GM20431 (cell line): ENCODE results near the gene HDAC10.

Source experiments
- in situ Hi-C: fragments of 300-500 bp; cut with MseI, MboI; formaldehyde crosslinking; loops from one replicate; pipeline ENCODE4 v1.15.0; 2020; ENCODE audit warnings: low sequenced_read_pairs; ENCODE audit not compliant: unreplicated experiment

HDAC10 gene

DNA sequence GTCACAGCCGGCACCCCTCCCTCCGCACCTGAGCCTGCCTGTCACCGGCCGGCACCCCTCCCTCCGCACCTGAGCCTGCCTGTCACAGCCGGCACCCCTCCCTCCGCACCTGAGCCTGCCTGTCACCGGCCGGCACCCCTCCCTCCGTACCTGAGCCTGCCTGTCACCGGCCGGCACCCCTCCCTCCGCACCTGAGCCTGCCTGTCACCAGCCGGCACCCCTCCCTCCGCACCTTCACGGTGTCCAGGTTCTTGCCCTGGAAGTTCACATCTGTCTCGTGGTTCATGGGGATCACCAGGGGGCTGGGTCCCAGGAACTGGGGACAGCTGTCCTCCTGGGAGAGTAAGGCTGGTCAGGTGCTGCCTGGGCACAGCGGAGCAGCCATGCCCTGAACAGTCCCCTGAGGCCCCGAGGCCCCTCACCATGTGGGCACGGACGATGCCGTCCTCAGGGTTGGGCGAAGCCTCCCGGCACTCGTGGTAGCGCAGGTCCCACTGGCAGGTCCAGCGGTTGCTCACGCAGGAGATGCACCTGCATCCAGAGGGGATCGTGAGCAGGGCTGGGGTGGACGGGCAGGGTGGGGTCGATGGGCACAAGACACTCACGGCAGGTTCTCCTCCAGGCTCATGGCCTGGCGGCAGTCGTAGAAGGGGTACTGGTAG lies 34.6 kb upstream of the HDAC10 start:
- in situ Hi-C loops: no loop called here

DNA sequence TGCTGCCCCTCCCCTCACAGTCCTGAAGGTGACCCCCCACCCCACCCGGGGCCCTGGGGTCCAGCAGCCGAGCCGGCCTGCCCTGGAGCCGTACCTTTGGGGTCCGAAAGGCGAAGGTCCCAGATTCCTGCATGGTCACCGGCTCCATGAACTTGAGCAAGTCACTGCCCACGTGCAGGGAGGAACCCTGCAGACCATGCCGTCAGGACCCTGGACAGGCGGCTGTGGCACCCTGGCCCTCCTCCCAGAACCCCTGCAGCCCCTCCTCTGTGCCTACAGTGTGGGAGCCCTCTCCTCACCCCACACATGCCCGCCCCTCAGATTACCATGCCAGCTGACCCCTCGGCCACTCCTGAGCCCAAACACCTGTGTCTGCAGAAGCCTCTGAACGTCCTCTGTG lies 33.4 kb upstream of the HDAC10 start:
- in situ Hi-C loops: no loop called here

DNA sequence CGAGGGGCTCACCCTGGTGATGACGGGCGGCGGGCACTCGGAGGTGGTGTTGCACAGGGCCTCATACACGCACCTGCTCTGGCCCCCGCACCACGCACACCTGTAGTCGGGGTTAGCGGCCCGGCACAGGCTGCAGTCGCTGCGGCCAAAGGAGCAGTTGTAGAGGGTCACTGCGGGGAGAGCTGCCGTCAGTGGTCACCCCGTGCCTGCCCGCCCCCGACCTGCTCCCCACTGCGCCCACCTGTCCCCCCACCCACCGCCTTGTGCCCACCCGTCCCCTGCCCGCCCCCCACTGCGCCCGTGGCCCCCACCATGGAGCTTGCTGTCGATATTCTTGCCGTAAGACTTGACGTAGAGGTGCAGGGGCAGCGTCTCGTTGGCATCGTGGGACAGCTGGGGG lies 32.8 kb upstream of the HDAC10 start:
- in situ Hi-C loops: no loop called here

DNA sequence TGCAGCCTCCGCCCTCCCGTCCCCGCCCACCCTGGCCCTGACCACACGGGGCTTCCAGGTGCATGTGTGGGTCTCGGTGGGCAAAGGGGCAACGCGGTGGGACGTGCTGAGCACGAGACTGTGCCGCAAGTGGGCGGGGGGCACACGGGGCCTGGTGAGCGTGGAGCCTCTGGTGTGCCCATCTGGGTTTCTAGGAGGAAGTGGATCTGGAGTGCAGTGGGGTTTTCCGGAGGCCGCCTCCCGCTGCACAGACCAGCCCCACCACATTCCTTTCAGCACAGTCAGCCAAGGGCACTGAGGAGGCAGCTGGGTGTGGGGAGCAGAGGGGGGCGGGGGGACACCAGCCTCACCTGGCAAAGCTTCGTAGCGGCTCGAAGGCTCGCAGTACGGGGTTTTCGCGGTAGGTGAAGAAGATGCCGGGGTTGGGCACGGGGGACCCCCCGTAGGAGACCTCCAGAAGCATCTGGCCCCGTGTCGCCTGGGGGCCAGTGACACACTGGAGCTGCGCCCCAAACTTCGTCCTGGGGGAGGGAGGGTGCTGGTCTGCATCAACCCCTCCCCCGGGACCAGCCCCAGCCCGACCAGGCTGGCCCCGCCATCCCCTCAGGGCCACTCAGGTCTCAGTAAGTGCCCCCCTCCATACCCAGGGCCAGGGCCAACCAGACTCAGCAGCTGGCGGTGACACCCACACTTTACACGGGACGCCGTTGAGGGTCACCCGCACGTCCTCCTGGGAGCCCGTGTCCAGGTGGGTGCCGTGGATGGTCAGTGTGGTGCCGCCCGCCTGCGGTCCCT lies 31.5 kb upstream of the HDAC10 start:
- in situ Hi-C loops: no loop called here

DNA sequence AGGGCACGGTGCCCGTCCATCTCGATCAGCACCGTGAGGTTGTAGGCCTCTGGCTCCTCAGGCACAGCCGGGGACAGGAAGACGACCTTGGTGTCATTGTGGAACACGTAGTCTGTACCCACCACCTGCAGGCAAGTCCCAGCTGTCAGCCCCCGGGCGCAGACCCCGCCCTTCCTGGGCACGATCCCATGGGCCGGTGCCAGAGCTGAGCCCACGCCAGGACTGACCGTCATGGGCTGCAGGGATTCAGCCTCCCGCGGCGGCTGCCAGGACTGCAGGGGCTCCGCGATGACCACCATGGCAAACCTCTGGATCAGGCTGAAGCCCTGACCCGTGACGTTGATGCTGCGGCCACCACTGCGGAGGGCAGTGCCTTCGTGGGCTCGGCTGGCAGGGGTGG lies 30.9 kb upstream of the HDAC10 start:
- in situ Hi-C loops: no loop called here

DNA sequence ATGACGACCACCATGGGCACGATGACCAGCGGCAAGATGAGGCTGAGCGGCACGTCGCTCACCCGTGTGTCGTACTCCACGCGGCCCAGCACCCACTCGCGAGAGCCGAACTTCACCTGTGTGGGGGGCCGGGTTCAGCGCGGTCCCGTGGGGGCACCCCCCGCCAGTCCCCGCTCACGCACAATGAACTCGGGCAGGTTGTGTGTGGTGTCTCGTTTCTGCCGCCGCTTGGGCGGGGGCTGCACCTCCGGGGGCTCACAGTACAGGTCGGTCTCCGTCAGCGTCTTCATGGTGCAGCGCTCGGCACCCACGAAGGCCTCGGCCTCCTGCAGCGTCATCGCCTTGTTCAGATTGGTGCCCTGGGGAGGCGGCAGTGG lies 30.3 kb upstream of the HDAC10 start:
- in situ Hi-C loops: no loop called here

DNA sequence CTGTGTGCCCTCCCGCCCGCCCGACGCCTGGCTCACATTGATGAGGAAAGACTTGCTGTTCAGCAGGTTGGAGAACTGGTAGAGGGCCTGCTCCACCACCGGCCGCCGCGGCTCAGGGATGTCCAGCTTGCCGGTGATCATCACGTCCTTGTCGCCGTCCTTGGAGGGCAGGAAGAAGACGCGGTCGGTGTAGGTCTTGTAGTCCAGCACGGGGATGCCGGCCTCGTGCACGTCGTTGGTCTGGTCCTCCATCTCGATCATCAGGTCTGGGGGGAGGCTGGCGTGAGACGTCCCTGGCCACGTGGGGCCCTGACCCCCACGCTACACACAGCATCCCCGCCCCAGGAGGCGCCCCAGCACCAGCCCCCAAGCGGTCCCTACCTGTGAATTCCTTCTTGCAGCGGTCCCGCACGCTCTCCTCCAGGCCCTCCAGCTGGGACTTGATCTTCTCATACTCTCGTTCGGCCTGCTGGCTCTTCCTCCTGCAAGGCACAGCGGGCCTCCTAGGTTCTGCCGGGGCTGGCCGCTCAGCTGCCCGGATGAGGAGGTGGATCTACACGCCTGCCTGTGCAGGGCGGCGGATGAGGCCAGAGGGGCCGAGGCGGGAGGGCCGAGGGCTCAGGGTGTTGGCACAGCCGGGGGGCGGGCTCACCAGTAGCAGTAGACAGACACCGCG lies 29.8 kb upstream of the HDAC10 start:
- in situ Hi-C loops: no loop called here

DNA sequence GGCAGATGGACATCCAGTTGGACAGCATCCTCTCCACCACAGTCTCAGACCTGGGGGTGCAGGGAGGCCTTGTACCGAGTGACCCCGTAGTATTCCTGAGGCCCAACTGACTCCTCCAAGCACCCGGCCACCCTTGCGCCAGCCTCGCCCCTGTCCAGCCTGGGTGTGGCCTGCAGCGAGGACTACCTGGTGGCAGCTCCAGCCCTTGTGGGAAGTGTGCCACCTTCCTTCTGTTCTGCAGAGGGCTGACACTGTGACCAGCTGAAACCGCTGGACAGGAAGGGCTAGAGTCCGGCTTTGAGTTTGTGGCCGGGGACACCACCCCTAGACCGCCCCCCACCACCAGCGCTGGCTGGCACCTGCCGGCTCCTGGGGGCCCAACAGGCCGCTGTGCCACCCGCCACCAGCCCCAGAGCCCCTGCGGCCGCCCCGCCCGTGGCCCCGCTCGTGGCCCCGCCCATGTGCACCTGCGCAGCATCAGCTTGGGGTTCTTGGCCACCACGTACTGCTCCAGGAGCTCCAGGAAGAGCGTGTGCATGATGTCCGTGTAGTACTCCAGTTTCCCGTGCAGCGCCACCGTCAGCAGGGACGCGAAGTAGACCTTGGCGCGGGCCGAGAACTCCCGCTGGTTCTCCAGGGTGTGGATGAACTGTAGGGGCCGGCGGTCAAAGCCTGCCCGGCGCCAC lies 29.1 kb upstream of the HDAC10 start:
- in situ Hi-C loops: no loop called here

DNA sequence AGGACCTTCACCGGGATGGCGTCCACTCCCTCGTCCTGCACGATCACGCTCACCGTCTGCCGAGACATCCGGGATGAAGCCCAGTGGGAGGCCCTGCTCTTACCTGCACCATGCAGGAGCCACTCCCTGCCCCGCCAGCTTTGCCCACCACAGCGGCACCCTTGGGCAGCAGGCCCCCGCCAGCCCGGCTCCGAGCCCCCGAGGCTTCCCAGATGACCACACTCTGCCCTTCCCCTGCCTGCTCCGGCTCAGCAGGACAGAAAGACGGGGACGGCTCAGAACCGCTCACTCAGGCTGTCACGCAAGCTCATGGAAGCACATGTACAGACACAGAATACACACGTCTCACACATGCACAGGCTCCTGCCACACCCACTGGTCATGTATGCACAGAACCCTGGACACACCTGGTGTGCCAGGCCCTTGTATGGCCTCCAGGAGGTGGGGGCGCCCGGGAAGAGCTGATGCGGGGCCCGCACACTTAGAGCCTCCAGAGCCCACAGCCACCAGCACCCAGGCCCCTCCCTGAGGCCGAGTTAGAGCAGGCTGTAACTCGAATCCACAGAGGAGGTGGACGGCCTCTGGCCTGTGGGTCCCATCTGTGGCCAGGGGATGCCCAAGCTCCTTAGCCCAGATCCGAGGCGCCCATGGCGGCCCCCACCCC lies 28.0 kb upstream of the HDAC10 start:
- in situ Hi-C loops: loop anchor here (10.0 kb wide), 1 partner anchor 46 kb away; the partner anchor contains the start of gene DENND6B

DNA sequence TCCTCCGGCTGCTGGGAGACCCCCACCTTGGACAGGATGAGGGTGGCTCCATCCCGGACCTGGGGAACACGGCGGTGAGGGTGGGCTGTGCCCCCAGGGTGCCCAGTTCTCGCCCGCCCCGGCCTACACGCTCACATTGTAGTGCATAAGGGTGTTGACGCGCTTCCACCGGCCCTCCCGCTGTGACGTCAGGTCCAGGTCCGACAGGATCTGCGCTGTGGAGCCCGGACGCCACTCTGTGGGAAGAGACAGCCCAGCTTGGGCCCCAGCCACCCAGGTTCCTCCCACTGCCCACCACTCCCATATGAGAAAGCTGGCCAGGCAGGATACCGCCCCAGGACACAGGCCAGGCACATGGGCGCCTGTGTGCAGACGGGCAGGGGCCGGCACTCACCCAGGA lies 27.4 kb upstream of the HDAC10 start:
- in situ Hi-C loops: loop anchor here (10.0 kb wide), 1 partner anchor 46 kb away; the partner anchor contains the start of gene DENND6B

DNA sequence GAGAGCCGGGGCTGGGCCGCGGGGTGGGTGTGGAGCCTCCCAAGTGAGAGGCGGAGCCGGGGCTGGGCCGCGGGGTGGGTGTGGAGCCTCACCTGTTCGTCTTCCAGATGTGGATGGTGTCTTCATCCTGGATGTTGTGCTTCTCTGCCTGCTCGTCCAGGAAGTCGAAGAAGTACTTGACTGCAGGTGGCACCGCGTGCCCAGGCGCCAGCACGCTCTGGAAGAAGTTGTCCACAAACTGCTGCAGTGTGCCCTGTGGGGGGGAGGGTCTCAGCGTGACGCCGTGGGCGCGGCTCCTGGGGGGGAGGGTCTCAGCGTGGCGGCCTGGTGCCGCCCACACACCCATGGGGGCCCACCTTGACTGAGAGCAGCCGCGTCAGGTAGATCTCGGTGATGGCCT lies 26.7 kb upstream of the HDAC10 start:
- in situ Hi-C loops: loop anchor here (10.0 kb wide), 1 partner anchor 47 kb away; the partner anchor contains the start of gene DENND6B

DNA sequence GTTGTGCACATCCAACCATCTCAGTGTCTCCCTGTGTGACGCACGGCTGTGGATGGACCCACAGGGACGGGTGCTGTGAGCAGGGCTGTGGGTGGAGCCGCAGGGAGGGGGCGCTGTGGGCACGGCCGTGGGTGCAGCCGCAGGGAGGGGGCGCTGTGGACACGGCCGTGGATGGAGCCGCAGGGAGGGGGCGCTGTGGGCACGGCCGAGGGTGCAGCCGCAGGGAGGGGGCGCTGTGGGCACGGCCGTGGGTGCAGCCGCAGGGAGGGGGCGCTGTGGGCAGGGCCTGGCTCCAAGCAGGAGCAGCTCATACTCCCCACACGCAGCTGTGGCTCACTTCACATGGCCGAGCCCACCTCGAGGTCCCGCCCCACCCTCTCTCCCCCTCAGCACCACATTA lies 25.1 kb upstream of the HDAC10 start:
- in situ Hi-C loops: loop anchor here (10.0 kb wide), 1 partner anchor 49 kb away; the partner anchor contains the start of gene DENND6B

DNA sequence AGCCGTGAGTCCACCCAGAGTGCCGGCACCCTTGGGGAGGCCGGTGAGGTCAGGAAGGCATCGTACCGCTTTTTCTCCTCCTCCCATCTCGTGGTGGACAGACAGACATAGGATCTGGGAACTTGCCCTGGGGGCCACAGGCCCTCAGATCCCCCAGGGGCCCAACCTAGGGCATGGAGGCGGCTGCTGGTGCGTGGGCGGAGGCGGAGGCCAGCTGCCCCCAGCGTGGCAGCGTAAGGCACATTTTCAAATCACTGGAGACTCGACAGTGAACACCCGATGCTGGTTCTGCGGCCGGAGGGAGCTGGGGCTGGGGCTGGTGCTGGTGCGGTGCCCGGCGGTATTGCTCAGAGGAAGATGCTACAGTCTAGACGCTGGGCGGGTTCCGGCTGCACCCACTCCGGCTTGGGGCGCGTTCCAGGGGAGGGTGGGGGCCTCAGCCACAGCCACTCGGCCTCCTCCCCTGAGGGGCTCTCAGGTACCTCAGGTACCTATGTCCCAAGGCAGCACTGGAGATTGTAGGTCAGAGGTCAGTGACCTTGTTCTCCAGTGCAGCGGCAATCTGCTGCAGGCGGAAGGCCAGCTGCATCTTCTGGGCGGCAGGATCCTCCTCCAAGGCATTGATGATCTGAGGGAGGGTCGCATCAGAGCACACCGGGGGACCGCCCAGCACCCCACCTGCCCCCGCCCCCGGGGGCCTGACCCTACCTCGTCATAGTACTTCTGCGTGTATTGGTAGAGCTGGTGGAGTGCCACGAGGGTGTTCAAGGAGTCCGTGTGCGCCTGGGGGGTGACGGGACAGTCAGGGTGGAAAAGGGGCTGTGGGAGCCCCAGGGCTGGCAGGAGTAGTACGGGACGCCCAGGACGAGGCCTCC lies 24.4 kb upstream of the HDAC10 start:
- in situ Hi-C loops: loop anchor here (10.0 kb wide), 1 partner anchor 49 kb away; the partner anchor contains the start of gene DENND6B

DNA sequence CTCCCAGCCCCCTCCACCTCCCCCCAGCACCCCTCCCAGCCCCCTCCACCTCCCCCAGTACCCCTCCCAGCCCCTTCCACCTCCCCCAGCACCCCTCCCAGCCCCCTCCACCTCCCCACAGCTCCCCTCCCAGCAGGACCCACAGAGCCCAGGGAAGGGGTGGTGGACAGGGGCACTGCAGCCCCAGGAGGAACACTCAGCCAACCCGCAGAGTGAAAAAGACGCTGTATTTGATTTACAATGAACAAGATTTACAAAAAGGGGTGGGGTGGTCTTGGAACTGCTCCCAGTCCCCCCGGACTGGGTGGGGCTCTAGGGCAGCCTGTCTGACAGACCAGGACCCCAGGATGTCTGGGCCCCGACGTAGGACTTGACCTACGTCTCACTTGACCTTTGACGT lies 23.7 kb upstream of the HDAC10 start:
- in situ Hi-C loops: loop anchor here (10.0 kb wide), 1 partner anchor 50 kb away; the partner anchor contains the start of gene DENND6B

DNA sequence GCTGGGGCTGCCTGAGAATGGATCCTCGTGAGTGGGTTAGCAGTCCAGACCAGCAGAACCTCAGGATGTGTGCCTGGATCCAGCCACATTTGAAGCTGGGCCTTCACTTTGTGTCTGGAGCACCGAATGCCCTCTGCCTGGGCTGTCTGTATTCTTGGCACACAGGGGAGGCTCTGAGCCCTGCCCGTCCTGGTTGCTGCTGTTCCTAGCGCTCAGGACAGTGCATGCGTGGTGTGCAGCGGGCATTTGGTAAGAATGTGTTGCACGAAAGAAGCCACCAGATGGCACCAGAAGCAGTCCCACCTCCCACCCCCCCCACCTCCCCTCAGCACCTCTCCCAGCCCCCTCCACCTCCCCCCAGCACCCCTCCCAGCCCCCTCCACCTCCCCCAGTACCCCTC lies 23.2 kb upstream of the HDAC10 start:
- in situ Hi-C loops: loop anchor here (10.0 kb wide), 1 partner anchor 50 kb away; the partner anchor contains the start of gene DENND6B

DNA sequence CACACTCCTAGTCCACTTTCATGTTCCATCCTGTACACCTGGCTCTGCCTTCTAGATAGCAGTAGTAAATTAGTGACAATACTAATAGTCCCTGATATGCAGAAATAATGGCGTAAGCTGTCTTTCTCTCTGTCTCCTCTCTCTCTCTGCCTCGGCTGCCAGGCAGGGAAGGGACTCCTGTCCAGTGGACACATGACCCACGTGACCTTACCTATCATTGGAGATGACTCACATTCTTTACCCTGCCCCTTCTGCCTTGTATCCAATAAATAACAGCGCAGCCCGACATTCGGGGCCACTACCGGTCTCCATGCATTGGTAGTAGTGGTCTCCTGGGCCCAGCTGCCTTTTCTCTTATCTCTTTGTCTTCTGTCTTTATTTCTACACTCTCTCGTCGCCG lies 22.7 kb upstream of the HDAC10 start:
- in situ Hi-C loops: loop anchor here (10.0 kb wide), 1 partner anchor 51 kb away; the partner anchor contains the start of gene DENND6B

DNA sequence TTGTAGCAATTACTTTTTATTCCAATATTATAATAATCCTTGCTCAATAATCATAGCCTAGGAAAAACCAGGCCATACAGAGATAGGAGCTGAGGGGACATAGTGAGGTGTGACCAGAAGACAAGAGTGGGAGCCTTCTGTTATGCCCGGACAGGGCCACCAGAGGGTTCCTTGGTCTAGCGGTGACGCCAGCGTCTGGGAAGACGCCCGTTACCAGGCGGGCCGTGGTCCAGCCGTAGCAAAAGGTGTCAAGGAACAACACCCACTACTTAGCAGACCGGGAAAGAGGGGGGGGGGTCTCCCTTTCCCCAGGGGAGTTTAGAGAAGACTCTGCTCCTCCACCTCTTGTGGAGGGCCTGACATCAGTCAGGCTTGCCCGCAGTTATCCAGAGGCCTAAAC lies 22.3 kb upstream of the HDAC10 start:
- in situ Hi-C loops: loop anchor here (10.0 kb wide), 1 partner anchor 51 kb away; the partner anchor contains the start of gene DENND6B

DNA sequence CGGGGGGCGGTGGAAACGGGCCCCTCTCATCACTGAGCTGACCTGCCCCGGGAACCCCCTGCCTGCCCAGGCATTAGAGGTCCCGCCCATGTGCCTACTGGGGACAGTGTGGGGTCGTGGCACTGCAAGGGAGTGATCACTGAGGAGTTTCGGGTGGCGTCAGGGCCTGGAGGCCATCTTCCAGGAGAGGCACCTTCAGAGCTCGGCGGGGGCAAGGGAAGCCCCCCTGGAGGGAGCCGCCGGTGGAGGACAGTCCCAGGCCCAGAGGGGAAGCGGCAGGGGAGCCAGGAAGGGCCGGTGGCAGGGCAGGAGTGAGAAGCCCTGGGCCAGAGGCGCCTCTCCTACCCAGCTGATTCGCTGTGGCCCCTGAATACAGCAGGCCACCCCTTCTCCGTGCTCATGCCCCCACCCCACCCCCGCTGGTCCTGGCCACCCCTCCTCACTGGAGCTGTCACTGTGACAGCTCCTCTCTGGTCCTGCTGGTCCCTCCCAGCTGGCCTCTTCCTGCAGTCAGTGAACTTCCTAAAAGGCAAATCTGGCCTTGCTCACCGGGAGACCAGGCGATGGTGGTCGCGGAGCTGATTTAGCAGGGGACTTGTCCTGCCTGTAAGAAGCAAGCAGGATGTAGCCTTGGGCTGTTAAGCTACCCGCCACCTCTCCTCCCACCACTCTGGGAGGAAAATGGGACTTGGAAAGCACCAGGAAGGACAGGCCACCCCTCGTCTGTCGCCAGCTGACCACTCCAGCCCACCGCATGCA lies 21.2 kb upstream of the HDAC10 start:
- in situ Hi-C loops: loop anchor here (10.0 kb wide), 1 partner anchor 53 kb away; the partner anchor contains the start of gene DENND6B
